WTC11 (cell line): ENCODE data around the gene TKTL1.
"Not testable (repeated sequence)": the region's sequence is repeated elsewhere in the genome, so short reads cannot be mapped to it uniquely, and the experiment has no call there.

ENCODE experiments used
- CREB1 ChIP-seq: sonication (generic); formaldehyde crosslinking; IDR thresholded peaks from 2 replicates; pipeline ENCODE4 v1.8.0; 2023; ENCODE audit warnings: mild to moderate bottlenecking, missing genetic modification reagents
- NR1H2 ChIP-seq: sonication (generic); formaldehyde crosslinking; IDR thresholded peaks from 2 replicates; pipeline ENCODE4 v1.9.0; 2021; ENCODE audit warnings: mild to moderate bottlenecking, moderate library complexity, missing genetic modification reagents
- TP53 ChIP-seq: sonication (generic); formaldehyde crosslinking; IDR thresholded peaks from 2 replicates; pipeline ENCODE4 v1.8.1; 2023; ENCODE audit warnings: mild to moderate bottlenecking, missing genetic modification reagents
- TF ChIP-seq, protein P1 (sequence below): fragments of 200-600 bp; IDR thresholded peaks from 2 replicates; pipeline ENCODE4 v1.8.0; 2022; ENCODE audit warnings: antibody characterized with exemption
- TF ChIP-seq, protein P2 (sequence below): sonication (generic); formaldehyde crosslinking; conservative IDR thresholded peaks from 2 replicates; pipeline ENCODE4 v1.8.1; 2022; ENCODE audit warnings: mild to moderate bottlenecking, missing genetic modification reagents

- TF ChIP-seq, protein P1, sequence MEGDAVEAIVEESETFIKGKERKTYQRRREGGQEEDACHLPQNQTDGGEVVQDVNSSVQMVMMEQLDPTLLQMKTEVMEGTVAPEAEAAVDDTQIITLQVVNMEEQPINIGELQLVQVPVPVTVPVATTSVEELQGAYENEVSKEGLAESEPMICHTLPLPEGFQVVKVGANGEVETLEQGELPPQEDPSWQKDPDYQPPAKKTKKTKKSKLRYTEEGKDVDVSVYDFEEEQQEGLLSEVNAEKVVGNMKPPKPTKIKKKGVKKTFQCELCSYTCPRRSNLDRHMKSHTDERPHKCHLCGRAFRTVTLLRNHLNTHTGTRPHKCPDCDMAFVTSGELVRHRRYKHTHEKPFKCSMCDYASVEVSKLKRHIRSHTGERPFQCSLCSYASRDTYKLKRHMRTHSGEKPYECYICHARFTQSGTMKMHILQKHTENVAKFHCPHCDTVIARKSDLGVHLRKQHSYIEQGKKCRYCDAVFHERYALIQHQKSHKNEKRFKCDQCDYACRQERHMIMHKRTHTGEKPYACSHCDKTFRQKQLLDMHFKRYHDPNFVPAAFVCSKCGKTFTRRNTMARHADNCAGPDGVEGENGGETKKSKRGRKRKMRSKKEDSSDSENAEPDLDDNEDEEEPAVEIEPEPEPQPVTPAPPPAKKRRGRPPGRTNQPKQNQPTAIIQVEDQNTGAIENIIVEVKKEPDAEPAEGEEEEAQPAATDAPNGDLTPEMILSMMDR: not testable (repeated sequence)
- not testable (repeated sequence) for TF ChIP-seq CREB1; NR1H2 (CRISPR knock-in tag); TP53 (CRISPR knock-in tag)
- TF ChIP-seq, protein P2, sequence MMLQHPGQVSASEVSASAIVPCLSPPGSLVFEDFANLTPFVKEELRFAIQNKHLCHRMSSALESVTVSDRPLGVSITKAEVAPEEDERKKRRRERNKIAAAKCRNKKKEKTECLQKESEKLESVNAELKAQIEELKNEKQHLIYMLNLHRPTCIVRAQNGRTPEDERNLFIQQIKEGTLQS (CRISPR knock-in tag): not testable (repeated sequence)
Observed at GRCh38 chrX:154258711-154259110, 36.9 kb upstream of the TKTL1 start.
